Measurements from ENCODE around the gene FLAD1. TPM values are rescaled to one million over a fixed set of nuclear protein-coding genes. Genes with fewer than 3 reads are reported as not detected.

The FLAD1 gene
- total RNA-seq, 1 experiment from 2014 or later: 97.0 TPM

DNA sequence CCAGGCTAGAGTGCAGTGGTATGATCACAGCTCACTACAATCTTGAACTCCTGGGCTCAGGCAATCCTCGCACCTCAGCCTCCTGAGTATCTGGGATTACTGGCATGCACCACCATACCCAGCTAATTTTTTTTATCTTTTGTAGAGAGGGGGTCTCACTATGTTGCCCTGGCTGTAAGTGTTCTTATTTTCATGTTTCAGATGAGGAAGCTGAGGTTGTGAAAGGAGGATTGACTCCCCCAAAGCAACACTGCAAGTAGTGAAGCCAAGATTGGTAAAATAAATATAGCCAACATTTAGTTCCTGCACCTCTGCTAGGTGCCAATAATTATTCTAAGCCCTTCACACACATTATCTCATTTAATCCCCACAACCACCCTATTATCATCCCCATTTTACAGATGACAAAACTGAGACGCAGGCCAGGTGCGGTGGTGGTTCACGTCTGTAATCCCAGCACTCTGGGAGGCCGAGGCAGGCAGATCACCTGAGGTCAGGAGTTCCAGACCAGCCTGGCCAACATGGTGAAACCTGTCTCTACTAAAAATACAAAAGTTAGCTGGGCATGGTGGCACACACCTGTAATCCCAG lies 48.7 kb upstream of the FLAD1 start:
- Histone ChIP-seq H3K9me3 (ENCODE audit: control insufficient read depth, low read depth, low read length) (no peaks in the 10 kb centered on the region), H3K14ac (ENCODE audit: insufficient read depth, low read length) (no peak overlapping the region), H3K23ac (ENCODE audit: insufficient read length, low read depth, low read length) (no peak overlapping the region), H2AK5ac (ENCODE audit: insufficient read length, low read length) (no peak overlapping the region), H2BK20ac (ENCODE audit: low read depth, low read length, poor library complexity, severe bottlenecking) (no peak overlapping the region), H3T11ph (ENCODE audit: low read length) (no peak overlapping the region), H4K8ac (replicated peaks; ENCODE audit: insufficient read length, low read depth, low read length) (no peak overlapping the region), H3K56ac (ENCODE audit: insufficient read length, low read depth, low read length) (no peak overlapping the region), H3K79me1 (ENCODE audit: insufficient read depth, low read depth, low read length, poor library complexity, severe bottlenecking) (no peaks in the 10 kb centered on the region), H2BK12ac (ENCODE audit: insufficient read length, low read depth, low read length) (no peak overlapping the region), H3K4ac (ENCODE audit: low read depth, low read length) (no peak overlapping the region), H3K4me2 (ENCODE audit: insufficient read depth, insufficient read length, low read length) (no peak overlapping the region), H4K20me1 (ENCODE audit: control insufficient read depth, insufficient read depth, insufficient read length) (no peaks in the 10 kb centered on the region), H4K5ac (ENCODE audit: insufficient read length, low read depth, low read length) (no peak overlapping the region), H3K23me2 (ENCODE audit: insufficient read length, low read depth, low read length, poor library complexity, severe bottlenecking) (peaks cover 11% of the 10 kb centered on the region), H2BK15ac (ENCODE audit: low read depth, low read length) (no peak overlapping the region), H2BK5ac (ENCODE audit: insufficient read length, low read length) (no peak overlapping the region), H4K91ac (ENCODE audit: insufficient read length, low read depth, low read length) (no peak overlapping the region), H3K4me1 (ENCODE audit: insufficient read depth, low read length) (no peaks in the 10 kb centered on the region; the same call in 1 of the 2 replicates), H3K27ac (ENCODE audit: insufficient read length, low read depth, low read length) (no peak overlapping the region), H3K79me2 (ENCODE audit: insufficient read depth, low read length) (no peaks in the 10 kb centered on the region), H2BK120ac (ENCODE audit: low read depth, low read length, poor library complexity, severe bottlenecking) (no peak overlapping the region), H3K9ac (ENCODE audit: extremely low read depth, insufficient read length, low read length) (no peak overlapping the region), H3K18ac (ENCODE audit: insufficient read length, low read depth, low read length) (no peak overlapping the region), H2AFZ (ENCODE audit: low read length) (no peak overlapping the region), H3K27me3 (ENCODE audit: insufficient read depth, low read length) (no peaks in the 10 kb centered on the region)
- Mint-ChIP-seq H3K4me3 (no peak overlapping the region; a peak in 1 of 5 replicates), H3K36me3 (ENCODE audit: insufficient read depth in 1 of 3, low read depth in 3 of 3) (peaks cover 0 to 5% (median 0%) of the 10 kb centered on the region in 3 experiments; a peak in 3 of 7 replicates), H3K27me3 (ENCODE audit: low read depth) (no peaks in the 10 kb centered on the region; the same call in 1 of the 2 replicates), H3K9me3 (no peaks in the 10 kb centered on the region; a peak in 2 of 5 replicates), H3K27ac (no peak overlapping the region), H3K4me1 (peaks cover 14 to 16% of the 10 kb centered on the region in 2 experiments)
- TF ChIP-seq, protein P1, sequence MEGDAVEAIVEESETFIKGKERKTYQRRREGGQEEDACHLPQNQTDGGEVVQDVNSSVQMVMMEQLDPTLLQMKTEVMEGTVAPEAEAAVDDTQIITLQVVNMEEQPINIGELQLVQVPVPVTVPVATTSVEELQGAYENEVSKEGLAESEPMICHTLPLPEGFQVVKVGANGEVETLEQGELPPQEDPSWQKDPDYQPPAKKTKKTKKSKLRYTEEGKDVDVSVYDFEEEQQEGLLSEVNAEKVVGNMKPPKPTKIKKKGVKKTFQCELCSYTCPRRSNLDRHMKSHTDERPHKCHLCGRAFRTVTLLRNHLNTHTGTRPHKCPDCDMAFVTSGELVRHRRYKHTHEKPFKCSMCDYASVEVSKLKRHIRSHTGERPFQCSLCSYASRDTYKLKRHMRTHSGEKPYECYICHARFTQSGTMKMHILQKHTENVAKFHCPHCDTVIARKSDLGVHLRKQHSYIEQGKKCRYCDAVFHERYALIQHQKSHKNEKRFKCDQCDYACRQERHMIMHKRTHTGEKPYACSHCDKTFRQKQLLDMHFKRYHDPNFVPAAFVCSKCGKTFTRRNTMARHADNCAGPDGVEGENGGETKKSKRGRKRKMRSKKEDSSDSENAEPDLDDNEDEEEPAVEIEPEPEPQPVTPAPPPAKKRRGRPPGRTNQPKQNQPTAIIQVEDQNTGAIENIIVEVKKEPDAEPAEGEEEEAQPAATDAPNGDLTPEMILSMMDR (conservative IDR thresholded peaks at IDR 0.05): no peak
- WGBS (ENCODE audit: extremely low coverage, insufficient read length, low lambda C conversion rate): no CpG with 5 or more reads among the region's 5 CpGs
- DNase-seq: no peak

All from H9 (cell line).